HG02852 (cell line): Measurements from ENCODE around the gene LY9.
"Not testable (repeated sequence)": the region's sequence is repeated elsewhere in the genome, so short reads cannot be mapped to it uniquely, and the experiment has no call there.

Source experiments
- ATAC-seq: cut with Tn5 transposase; IDR thresholded peaks from one replicate; pipeline ENCODE4 v1.9.1; 2021; ENCODE audit warnings: mild to moderate bottlenecking, moderate library complexity; ENCODE audit not compliant: unreplicated experiment

Gene LY9

DNA sequence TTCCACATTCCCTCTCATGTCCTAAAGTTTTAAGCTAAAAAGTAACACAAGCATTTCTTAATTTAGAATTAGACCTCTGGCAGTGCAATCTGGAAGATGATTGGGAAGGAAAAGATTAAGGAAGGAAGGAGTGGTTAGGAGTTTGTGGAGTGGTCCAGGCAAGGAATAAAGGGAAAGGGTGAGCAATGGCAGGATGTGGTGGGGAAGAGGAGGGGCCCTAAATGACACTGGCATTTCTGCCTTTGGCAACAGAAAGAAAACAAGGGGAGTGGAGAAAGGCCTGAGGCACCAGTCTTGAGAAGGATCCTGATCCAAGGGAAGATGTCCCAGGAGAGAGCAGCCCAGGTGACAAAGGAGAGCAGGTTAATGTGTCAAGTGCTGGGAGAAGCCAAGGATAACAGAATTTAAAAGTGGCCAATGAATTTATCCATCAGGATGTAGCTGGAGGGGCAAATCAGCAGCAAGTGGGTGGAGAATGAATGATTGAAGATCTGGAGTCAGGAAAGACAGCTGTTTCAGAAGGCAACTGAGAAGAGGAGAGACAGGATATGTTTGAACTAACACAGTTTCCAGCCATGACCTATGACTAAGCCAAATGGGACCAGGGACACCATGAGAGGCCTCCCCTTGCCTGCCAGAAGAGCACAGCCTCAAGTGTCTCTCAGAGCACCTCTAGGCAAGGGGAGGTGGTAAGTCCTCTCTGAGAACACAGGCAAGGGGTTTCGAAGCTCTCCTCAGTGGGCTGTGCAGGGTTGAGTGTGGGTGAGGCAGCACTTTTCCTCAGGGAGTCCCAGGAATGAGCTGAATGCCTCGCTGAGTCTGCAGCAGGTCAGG lies 20.9 kb upstream of the LY9 start:
- no peak for ATAC-seq

DNA sequence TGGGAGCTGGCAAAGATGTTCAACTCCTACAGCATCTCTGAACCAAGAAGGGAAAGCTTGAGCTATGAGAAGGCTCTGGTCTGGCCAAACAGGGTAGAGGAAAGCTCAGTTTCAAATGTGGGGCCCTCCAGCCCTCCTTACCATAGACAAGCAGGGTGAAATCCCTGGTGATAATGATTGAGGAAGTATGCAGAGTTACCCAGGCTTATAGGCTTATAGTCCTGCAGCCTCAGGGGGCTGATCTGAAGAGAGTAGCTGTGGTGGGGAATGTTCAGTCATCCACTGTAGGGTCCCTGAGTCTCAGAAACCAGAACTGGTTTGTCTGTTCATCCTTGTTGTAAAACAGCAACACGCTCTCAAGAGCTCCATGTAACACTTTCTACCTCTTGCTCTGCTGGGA lies 19.8 kb upstream of the LY9 start:
- peak; percentile 53 for ATAC-seq

DNA sequence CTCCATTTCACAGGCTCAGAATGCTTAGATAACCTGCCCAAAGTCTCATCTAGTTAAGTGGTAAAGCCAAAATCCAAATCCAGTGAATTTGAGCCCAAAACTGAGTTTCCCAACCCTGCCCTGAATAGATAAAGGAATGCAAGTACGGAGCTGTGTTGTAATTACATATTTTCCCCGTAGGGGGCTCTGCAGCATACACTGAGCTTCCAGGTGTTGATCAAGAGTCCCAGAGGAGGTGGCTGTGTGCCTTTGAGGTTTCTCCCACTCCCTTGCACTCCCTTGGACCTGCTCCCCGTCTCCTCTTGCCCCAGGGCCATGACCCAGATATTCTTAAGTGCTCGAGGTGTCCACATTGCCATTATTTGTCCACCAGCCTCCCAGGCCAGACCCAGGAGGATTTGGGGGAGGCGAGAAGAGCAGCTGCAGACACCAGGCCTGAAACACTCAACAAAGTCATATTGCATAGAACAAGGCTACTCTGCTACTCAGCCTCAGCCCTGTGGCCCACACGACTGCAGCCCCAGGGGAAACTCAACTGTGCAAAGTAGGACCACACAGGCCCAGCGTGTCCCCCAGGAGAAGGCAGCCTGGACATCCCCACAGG lies 18.4 kb upstream of the LY9 start:
- ATAC-seq = no peak

GRCh38 chr1:160778976-160779375 lies 17.0 kb upstream of the LY9 start:
- no peak for ATAC-seq

GRCh38 chr1:160779626-160780397 lies 16.2 kb upstream of the LY9 start:
- ATAC-seq = no peak

- ATAC-seq = no peak
These were observed 15.6 kb upstream of the LY9 start for GRCh38 chr1:160780398-160780755.

DNA sequence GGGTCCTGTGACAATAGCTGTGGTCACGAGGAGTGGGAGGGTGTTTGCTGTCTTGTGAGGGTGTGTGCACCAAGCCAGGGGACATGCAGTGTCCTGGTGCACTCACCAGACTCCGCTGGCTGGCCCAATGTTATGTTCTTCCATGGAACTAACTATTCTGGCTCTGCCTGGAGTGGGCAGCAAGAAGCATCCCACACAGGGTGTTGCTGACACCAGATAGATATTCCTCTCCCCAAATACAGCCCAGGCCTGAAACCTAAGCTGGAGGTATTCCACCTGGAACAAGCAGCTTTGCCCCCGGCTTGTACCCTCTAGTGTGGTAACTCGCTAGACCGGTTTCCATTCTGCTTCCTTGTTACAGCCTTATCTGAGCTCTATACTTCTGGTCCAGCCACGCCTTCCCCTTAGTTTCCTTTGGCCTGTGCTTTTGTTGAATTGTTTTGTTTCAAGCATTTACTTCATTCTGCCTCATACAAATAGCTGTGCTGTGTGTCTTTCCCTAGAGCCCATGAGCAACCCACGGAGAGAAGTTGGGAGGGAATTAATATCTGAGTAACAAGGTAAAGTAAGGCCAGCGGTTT lies 14.7 kb upstream of the LY9 start:
- ATAC-seq = no peak

GRCh38 chr1:160781914-160782689 lies 13.9 kb upstream of the LY9 start:
- peak; percentile 90 for ATAC-seq

DNA sequence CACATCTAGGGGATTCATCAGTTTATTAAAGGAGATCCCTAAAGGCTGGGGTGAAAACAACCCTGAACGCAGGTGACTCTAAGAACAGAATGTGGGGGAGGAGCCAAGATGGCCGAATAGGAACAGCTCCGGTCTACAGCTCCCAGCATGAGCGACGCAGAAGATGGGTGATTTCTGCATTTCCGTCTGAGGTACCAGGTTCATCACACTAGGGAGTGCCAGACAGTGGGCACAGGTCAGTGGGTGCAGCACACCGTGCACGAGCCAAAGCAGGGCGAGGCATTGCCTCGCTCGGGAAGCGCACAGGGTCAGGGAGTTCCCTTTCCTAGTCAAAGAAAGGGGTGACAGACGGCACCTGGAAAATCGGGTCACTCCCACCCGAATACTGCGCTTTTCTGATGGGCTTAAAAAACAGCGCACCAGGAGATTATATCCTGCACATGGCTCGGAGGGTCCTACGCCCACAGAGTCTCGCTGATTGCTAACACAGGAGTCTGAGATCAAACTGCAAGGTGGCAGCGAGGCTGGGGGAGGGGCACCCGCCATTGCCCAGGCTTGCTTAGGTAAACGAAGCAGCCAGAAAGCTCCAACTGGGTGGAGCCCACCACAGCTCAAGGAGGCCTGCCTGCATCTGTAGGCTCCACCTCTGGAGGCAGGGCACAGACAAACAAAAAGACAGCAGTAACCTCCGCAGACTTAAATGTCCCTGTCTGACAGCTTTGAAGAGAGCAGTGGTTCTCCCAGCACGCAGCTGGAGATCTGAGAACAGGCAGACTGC lies 12.8 kb upstream of the LY9 start:
- not testable (repeated sequence) for ATAC-seq

DNA sequence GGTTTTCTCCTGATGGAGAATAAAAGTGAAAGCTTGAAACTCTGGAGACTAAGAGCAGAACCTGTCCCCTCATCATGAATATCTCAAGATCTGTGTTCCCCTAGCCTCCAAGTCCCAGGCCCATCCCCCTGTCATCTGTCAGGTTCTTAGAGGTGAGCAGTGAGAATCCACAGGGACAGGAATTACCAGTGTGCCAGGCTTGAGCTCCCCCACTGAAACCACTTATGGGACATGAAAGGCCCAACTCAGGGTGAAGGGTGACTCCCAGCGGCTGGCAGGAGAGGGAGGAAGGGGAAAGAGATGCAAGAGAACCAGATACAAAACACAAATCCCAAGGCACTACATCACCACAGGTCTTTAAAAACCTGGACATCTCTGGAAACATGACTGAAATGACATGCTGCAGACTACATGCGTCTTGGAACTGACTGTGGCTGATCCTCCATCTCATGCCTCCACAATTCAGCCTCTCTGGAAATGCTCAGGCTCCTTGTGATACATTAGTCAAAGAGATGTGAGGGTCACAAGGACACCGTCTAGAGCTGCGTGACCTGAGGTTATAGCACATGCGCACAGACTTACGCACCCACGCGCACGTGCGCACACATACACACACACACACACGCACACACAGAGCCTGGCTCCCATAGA lies 6.8 kb upstream of the LY9 start:
- ATAC-seq = no peak

- peak; percentile 90 for ATAC-seq
These were observed 6.0 kb upstream of the LY9 start for GRCh38 chr1:160789702-160790611.

GRCh38 chr1:160794376-160794775 lies 1.6 kb upstream of the LY9 start:
- no peak for ATAC-seq

DNA sequence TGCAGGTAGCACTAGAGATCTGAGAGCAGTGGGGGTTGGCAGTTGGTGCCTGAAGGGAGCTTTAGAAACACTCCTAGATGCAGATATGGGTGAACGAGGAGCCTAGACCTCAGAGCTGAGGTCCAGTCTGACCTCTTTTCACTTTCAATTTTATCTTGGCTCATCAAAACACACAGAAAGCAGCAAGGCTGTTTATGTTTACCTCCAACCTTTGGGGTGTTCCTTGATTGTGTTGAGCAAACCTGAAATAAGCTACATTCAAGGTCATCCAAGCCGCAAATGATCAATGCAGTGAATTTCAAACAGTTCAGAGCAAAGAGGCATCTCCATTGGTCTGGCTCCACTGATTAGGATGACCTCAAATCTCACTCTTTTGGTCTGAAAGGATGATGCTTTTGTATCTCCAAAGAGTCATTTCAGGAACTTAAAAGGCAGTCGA lies 1.3 kb downstream of the LY9 start:
- ATAC-seq = no peak

- no peak for ATAC-seq
These were observed 1.9 kb downstream of the LY9 start for GRCh38 chr1:160797861-160798273.

DNA sequence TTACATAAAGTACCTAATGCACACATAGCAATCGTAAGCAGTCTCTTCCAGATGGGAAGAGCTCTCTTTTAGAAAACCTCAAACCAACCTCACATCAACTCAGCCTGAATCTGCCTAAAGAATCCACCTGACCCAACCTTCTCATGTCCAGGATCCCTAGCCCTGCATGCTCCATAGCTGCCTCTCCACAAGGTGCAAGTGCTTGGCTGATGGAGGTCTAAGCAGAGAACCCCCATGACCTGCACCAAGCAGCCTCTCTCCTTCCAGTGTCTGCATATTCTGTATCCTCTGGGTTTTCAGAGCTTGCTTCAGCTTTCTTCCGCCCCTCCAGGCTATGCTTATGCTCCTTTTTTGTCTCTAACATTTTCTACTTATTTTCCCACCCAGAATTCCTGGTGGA lies 2.5 kb downstream of the LY9 start:
- no peak for ATAC-seq

DNA sequence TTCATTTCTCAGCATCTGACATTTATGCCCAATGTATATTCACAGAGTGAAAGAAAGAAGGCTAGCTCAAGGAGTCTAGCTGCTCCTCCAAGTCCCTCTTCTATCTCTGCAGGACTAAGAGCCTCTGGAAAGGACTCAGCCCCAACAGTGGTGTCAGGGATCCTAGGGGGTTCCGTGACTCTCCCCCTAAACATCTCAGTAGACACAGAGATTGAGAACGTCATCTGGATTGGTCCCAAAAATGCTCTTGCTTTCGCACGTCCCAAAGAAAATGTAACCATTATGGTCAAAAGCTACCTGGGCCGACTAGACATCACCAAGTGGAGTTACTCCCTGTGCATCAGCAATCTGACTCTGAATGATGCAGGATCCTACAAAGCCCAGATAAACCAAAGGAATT lies 3.7 kb downstream of the LY9 start:
- ATAC-seq = no peak

DNA sequence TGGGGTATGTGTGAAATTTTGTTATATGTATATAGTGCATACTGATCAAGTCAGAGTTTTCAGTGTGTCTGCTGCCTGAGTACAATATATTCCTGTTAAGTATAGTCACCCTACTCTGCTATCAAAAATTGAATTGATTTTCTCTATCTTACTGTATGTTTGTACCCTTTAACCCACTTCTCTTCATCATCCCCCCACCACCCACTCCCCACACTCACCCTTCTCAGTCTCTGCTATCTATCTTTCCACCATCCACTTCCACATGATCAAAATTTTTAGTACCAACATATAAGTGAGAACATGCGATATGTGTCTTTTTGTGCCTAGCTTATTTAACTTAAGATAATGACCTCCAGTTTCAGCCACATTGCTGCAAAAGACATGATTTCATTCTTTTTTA lies 4.2 kb downstream of the LY9 start:
- ATAC-seq = no peak

DNA sequence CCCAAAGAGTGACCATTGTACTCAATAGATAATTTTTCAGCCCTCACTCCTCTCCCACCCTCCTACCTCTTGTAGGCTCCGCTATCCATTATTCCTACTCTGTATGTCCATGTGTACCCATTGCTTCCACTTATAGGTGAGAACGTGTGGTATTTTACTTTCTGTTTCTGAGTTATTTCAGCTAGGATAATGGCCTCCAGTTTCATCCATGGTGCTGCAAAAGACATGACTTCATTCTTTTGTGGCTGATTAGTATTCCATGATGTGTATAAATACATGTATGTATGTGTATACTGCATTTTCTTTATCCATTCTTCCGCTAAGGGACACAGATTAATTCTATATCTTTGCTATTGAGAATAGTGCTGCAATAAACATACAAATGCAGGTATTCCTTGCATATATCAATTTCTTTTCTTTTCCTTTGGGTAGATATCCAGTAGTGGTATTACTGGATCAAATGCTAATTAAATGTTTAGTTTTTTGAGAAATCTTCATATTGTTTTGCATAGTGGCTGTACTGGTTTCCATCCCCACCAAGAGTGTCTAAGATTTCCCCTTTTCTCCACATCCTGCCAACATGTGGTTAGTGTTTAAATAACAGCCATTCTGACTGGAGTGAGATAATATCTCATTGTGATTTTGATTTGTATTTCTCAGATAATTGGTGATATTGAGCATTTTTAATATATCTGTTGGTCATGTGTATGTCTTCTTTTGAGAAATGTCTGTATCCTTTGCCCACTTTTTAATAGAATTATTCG lies 4.9 kb downstream of the LY9 start:
- ATAC-seq = no peak
